CD14-positive monocyte (primary cell): ENCODE results near the gene SLC2A6. TPM values are rescaled to one million over a fixed set of nuclear protein-coding genes. Genes with fewer than 3 reads are reported as not detected.

Experiments
- DNase-seq, 3 donors: peaks; one replicate each; pipeline ENCODE4 v3.0.0-alpha.2; 2011 to 2022
- H2AFZ ChIP-seq: 2 replicates; pipeline ENCODE4 v1.6.0; 2012; ENCODE audit warnings: mild to moderate bottlenecking, low read depth, low read length, inconsistent platforms; ENCODE audit not compliant: insufficient read depth, poor library complexity, severe bottlenecking
- H3K27ac ChIP-seq, 2 donors: 1 replicate in 1 of 2; 2 replicates in 1 of 2; pipeline ENCODE4 v1.5.1; 2012 to 2013; ENCODE audit warnings: low read length in 2 of 2, control low read depth in 1 of 2, inconsistent platforms in 1 of 2, low read depth in 1 of 2, mild to moderate bottlenecking in 1 of 2
- H3K27me3 ChIP-seq, 2 donors: one replicate each; pipeline versions ENCODE4 v1.6.0 to v1.6.1; 2011 to 2013; ENCODE audit warnings: low read length in 2 of 2; ENCODE audit not compliant: control insufficient read depth in 2 of 2, insufficient read depth in 2 of 2
- H3K36me3 ChIP-seq, 2 donors: replicated peaks in 1 of 2; 1 replicate in 1 of 2; 2 replicates in 1 of 2; pipeline versions ENCODE4 v1.5.1 to v1.6.1; 2012 to 2013; ENCODE audit warnings: low read length in 2 of 2, control low read depth in 1 of 2, inconsistent platforms in 1 of 2, mild to moderate bottlenecking in 1 of 2; ENCODE audit not compliant: insufficient read depth in 2 of 2, control insufficient read depth in 1 of 2
- H3K4me1 ChIP-seq, 2 donors: 1 replicate in 1 of 2; 2 replicates in 1 of 2; pipeline versions ENCODE4 v1.5.1 to v1.6.1; 2012 to 2013; ENCODE audit warnings: low read length in 2 of 2, control low read depth in 1 of 2, inconsistent platforms in 1 of 2, mild to moderate bottlenecking in 1 of 2, moderate library complexity in 1 of 2; ENCODE audit not compliant: insufficient read depth in 2 of 2, control insufficient read depth in 1 of 2
- H3K4me2 ChIP-seq: replicated peaks from 2 replicates; pipeline ENCODE3; 2012; ENCODE audit warnings: low read length, moderate library complexity, mild to moderate bottlenecking; ENCODE audit not compliant: poor library complexity, severe bottlenecking; ENCODE audit errors: extremely low read depth
- H3K4me3 ChIP-seq, 3 experiments: fragments of 200-600 bp in 1 of 3; sonication (generic) in 1 of 3; replicated peaks in 1 of 3; 1 replicate in 2 of 3; 2 replicates in 1 of 3; pipeline ENCODE4 v1.5.1; 2011 to 2013; ENCODE audit warnings: low read length in 3 of 3, mild to moderate bottlenecking in 3 of 3, control low read depth in 2 of 3, low read depth in 2 of 3, inconsistent platforms in 1 of 3, moderate library complexity in 1 of 3
- H3K79me2 ChIP-seq: 2 replicates; pipeline ENCODE4 v1.6.0; 2012; ENCODE audit warnings: mild to moderate bottlenecking, control low read depth, inconsistent platforms, low read length, moderate library complexity; ENCODE audit not compliant: insufficient read depth
- H3K9ac ChIP-seq: 2 replicates; pipeline ENCODE4 v1.6.0; 2017; ENCODE audit warnings: low read length, mild to moderate bottlenecking; ENCODE audit not compliant: insufficient read depth, poor library complexity, severe bottlenecking
- H3K9me3 ChIP-seq, 2 donors: replicated peaks in 1 of 2; 1 replicate in 1 of 2; 2 replicates in 1 of 2; pipeline versions ENCODE4 v1.5.1 to v1.6.1; 2012 to 2013; ENCODE audit warnings: low read length in 2 of 2, control low read depth in 1 of 2; ENCODE audit not compliant: control insufficient read depth in 1 of 2, insufficient read depth in 1 of 2
- H4K20me1 ChIP-seq: 2 replicates; pipeline ENCODE4 v1.6.0; 2012; ENCODE audit warnings: mild to moderate bottlenecking, low read length, control low read depth, moderate library complexity; ENCODE audit not compliant: insufficient read depth
- H3K27ac Mint-ChIP-seq, 7 donors: one replicate each; pipeline ENCODE4 v1.8.0; 2020; ENCODE audit warnings: mild to moderate bottlenecking in 7 of 7, mixed read lengths in 7 of 7, moderate library complexity in 6 of 7, inconsistent platforms in 2 of 7
- H3K27me3 Mint-ChIP-seq, 3 donors: one replicate each; pipeline ENCODE4 v1.8.0; 2021 to 2022; ENCODE audit warnings: low read depth in 3 of 3, mild to moderate bottlenecking in 3 of 3, mixed read lengths in 3 of 3, moderate library complexity in 3 of 3, inconsistent platforms in 1 of 3
- H3K36me3 Mint-ChIP-seq, 2 donors: one replicate each; pipeline ENCODE4 v1.8.0; 2020; ENCODE audit warnings: mixed read lengths in 2 of 2, inconsistent platforms in 1 of 2, mild to moderate bottlenecking in 1 of 2
- H3K4me1 Mint-ChIP-seq: one replicate; pipeline ENCODE4 v1.8.0; 2020; ENCODE audit warnings: mild to moderate bottlenecking, mixed read lengths
- H3K4me3 Mint-ChIP-seq, 2 donors: one replicate each; pipeline ENCODE4 v1.8.0; 2020; ENCODE audit warnings: mild to moderate bottlenecking in 2 of 2, mixed read lengths in 2 of 2, moderate library complexity in 1 of 2
- H3K9me3 Mint-ChIP-seq, 7 donors: one replicate each; pipeline ENCODE4 v1.8.0; 2020 to 2022; ENCODE audit warnings: mixed read lengths in 7 of 7, mild to moderate bottlenecking in 6 of 7, moderate library complexity in 6 of 7, inconsistent platforms in 2 of 7
- CTCF ChIP-seq: fragments of 200-600 bp; IDR thresholded peaks from one replicate; pipeline ENCODE4 v1.8.0; 2022; ENCODE audit warnings: antibody characterized with exemption, mild to moderate bottlenecking
- WGBS: methylation state at CpG from one replicate; pipeline ENCODE4 v1.1.5; 2013; ENCODE audit warnings: missing lambda C conversion rate; ENCODE audit not compliant: insufficient coverage; 5-methylcytosine and 5-hydroxymethylcytosine counted together
- intact Hi-C, 2 donors: fragments of 100-400 bp; cut with micrococcal nuclease; formaldehyde crosslinking; loops; one replicate each; pipeline versions ENCODE4 v1.15.0 to v1.15.1; 2023
- polyA plus RNA-seq, 3 donors: library from polyadenylated mRNA; depleted of rRNA in 1 of 3; unstranded in 2 of 3; stranded (reverse) in 1 of 3; fragments of 300-500 nt in 2 of 3; fragments of >200 nt in 1 of 3; fragmentation: Illumina TruSeq in 2 of 3; gene quantifications; 1 replicate in 2 of 3; 2 replicates in 1 of 3; pipeline ENCODE4 v1.2.3, GENCODE V29; 2012 to 2021

SLC2A6 gene
- polyA plus RNA-seq, 3 donors, result 43.2 to 127 (median 60.4) TPM

GRCh38 chr9:133437753-133438531, 41.0 kb downstream of the SLC2A6 start:
- H3K36me3 Mint-ChIP-seq, result no peaks in the 10 kb centered on the region
- peaks cover 0 to 9% (median 3%) of the 10 kb centered on the region in 3 donors for H3K27me3 Mint-ChIP-seq
- H3K27ac ChIP-seq, result no peak overlapping the region
- no peaks in the 10 kb centered on the region for H4K20me1 ChIP-seq
- no peaks in the 10 kb centered on the region for H3K27me3 ChIP-seq
- H3K9ac ChIP-seq, result no peak overlapping the region
- H3K9me3 ChIP-seq, result no peaks in the 10 kb centered on the region
- H3K4me2 ChIP-seq, result no peak overlapping the region
- no peaks in the 10 kb centered on the region for H3K4me1 ChIP-seq
- WGBS, result 96% methylated on average over 19 of the region's 20 CpGs
- H2AFZ ChIP-seq, result no peak overlapping the region
- no peaks in the 10 kb centered on the region for H3K36me3 ChIP-seq
- no peaks in the 10 kb centered on the region for H3K4me1 Mint-ChIP-seq
- H3K27ac Mint-ChIP-seq, result no peak overlapping the region
- no peaks in the 10 kb centered on the region for H3K79me2 ChIP-seq
- H3K9me3 Mint-ChIP-seq, result peaks cover 0 to 2% (median 0%) of the 10 kb centered on the region in 7 donors
- intact Hi-C loops, result no loop called here
- H3K4me3 ChIP-seq, result no peak overlapping the region
- TF ChIP-seq CTCF, result no peak
- H3K4me3 Mint-ChIP-seq, result no peak overlapping the region
- DNase-seq, result no peak

GRCh38 chr9:133436681-133437080, 42.2 kb downstream of the SLC2A6 start:
- Mint-ChIP-seq H3K27me3 (peaks cover 0 to 9% (median 3%) of the 10 kb centered on the region in 3 donors), H3K36me3 (no peaks in the 10 kb centered on the region), H3K4me1 (no peaks in the 10 kb centered on the region), H3K27ac (no peak overlapping the region), H3K9me3 (peaks cover 0 to 2% (median 0%) of the 10 kb centered on the region in 7 donors), H3K4me3 (no peak overlapping the region)
- Histone ChIP-seq H3K36me3 (no peaks in the 10 kb centered on the region), H2AFZ (no peak overlapping the region), H3K4me2 (no peak overlapping the region), H3K27ac (no peak overlapping the region), H3K9me3 (no peaks in the 10 kb centered on the region), H3K27me3 (no peaks in the 10 kb centered on the region), H4K20me1 (no peaks in the 10 kb centered on the region), H3K4me1 (no peaks in the 10 kb centered on the region), H3K9ac (no peak overlapping the region), H3K4me3 (no peak overlapping the region), H3K79me2 (no peaks in the 10 kb centered on the region)
- TF ChIP-seq CTCF, result no peak
- DNase-seq, result no peak
- intact Hi-C loops, result no loop called here
- 100% methylated on average over 3 of the region's 16 CpGs for WGBS
